ENCODE data around the gene PIGW. TPM values are rescaled to one million over a fixed set of nuclear protein-coding genes. Genes with fewer than 3 reads are reported as not detected.

Gene PIGW
- 1 to 10 TPM; 3.0 to 6.9 (median 4.7) TPM for total RNA-seq

DNA sequence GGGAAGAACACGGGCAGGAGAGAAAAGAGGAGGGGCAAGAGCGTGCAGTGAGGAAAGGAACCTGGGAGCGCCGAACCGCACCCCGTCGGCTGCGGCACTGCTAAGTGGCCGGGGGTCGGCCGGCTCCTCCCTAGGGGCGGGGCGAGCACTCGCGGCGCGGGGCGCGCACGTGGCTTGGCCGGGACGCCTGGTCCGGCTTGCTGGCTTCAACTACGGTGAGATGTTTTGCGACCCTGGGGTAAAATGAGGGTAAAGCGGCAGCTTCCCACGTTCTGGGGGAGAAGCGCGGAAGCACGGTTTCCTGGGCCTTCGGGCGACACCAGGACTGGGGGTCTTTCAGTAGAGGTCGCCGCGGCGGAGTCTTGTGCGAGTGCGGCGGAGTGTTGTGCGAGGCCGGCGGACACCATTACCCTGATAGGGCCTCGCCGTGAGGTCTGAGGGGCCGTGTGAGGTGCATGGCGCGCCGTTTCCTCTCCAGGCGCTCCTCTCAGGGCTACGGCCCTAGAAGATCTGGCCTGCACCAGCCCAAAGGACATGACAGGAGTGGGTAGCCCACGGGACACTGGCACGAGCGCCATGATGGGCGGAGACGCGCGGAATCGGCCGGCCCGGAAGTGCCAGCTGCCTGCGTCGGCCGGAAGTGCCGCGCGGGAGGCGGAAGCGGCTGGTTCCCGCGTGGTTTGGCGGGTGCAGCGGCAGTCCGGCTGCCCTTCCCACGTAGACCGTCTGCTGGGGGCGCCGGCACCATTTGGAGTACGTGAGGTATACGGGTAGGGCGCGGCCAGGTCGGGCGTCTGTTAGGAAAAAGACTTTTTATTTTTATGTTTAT, at the start of gene PIGW, which contains the start of gene MYO19:
TSS of gene PIGW (plus strand) at position 148 of the 829 bp plus-strand sequence. CDS start 2,115 bp downstream, outside the sequence.
TSS of gene MYO19 (minus strand) at position 29 of the 829 bp plus-strand sequence. CDS start 2,330 bp downstream, outside the sequence.
- DNase-seq (peak; percentile 79 to 88), ATAC-seq (peak; percentile 84 to 89)
- Histone ChIP-seq H3K4me1 (peaks cover 11 to 19% of the 10 kb centered on the region in 2 donors), H3K36me3 (peaks cover 0 to 39% of the 10 kb centered on the region in 2 donors), H3K9me3 (no peaks in the 10 kb centered on the region), H3K4me3 (peak within 1 kb of the TSS; percentile 70 to 98 (median 92)), H3K27me3 (no peaks in the 10 kb centered on the region), H3K27ac (peak within 1 kb of the TSS; percentile 91 to 100 (median 99))
- in situ Hi-C loops (cut with MboI; ENCODE audit: low sequenced_read_pairs in 4 of 4) = loop anchor here in 1 of 4 donors (10.0 to 25.0 kb wide), 3 partner anchors 60 to 1077 kb away; partner anchors contain the start of genes AP2B1, DHRS11, PEX12 and SYNRG
- TF ChIP-seq, protein P1, sequence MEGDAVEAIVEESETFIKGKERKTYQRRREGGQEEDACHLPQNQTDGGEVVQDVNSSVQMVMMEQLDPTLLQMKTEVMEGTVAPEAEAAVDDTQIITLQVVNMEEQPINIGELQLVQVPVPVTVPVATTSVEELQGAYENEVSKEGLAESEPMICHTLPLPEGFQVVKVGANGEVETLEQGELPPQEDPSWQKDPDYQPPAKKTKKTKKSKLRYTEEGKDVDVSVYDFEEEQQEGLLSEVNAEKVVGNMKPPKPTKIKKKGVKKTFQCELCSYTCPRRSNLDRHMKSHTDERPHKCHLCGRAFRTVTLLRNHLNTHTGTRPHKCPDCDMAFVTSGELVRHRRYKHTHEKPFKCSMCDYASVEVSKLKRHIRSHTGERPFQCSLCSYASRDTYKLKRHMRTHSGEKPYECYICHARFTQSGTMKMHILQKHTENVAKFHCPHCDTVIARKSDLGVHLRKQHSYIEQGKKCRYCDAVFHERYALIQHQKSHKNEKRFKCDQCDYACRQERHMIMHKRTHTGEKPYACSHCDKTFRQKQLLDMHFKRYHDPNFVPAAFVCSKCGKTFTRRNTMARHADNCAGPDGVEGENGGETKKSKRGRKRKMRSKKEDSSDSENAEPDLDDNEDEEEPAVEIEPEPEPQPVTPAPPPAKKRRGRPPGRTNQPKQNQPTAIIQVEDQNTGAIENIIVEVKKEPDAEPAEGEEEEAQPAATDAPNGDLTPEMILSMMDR (IDR thresholded peaks at IDR 0.05 in 4 of 5, conservative IDR thresholded peaks at IDR 0.05 in 1 of 5) = peak in 1 of 5 experiments; percentile 11
- peak; percentile 83 to 92 for TF ChIP-seq POLR2A (IDR thresholded peaks at IDR 0.05)
- intact Hi-C loops (cut with DNase I; ENCODE audit: low total_unique reads) = loop anchor here (1.0 to 10.0 kb wide), 4 partner anchors 9 to 1390 kb away; partner anchors contain the start of genes AATF, GGNBP2, NLE1 and UNC45B

- TF ChIP-seq POLR2A (IDR thresholded peaks at IDR 0.05) = no peak
- TF ChIP-seq, protein P1 (IDR thresholded peaks at IDR 0.05 in 4 of 5, conservative IDR thresholded peaks at IDR 0.05 in 1 of 5) = no peak
- no peaks in the 10 kb centered on the region for H3K36me3 ChIP-seq
- in situ Hi-C loops (cut with MboI; ENCODE audit: low sequenced_read_pairs in 4 of 4) (loop anchor here in 3 of 4 donors (10.0 to 25.0 kb wide), 2 partner anchors 510 to 523 kb away; no protein-coding TSS in a partner anchor), intact Hi-C loops (cut with DNase I; ENCODE audit: low total_unique reads) (loop anchor here (5.0 to 10.0 kb wide), 2 partner anchors 117 to 680 kb away; partner anchors contain the start of genes MRM1 and TAF15)
- H3K4me1 ChIP-seq = peaks cover 24 to 34% of the 10 kb centered on the region in 2 donors
- DNase-seq (no peak), ATAC-seq (no peak)
- H3K9me3 ChIP-seq = peaks cover 0 to 3% (median 0%) of the 10 kb centered on the region in 3 donors
- H3K27ac ChIP-seq = no peak overlapping the region
- no peak overlapping the region for H3K4me3 ChIP-seq
- H3K27me3 ChIP-seq = peaks cover 0 to 7% (median 3%) of the 10 kb centered on the region in 3 donors
Measured at GRCh38 chr17:36485027-36485426, 49.8 kb upstream of the PIGW start.

- peaks cover 24 to 34% of the 10 kb centered on the region in 2 donors for H3K4me1 ChIP-seq
- in situ Hi-C loops (cut with MboI; ENCODE audit: low sequenced_read_pairs in 4 of 4) (loop anchor here in 3 of 4 donors (10.0 to 25.0 kb wide), 2 partner anchors 511 to 524 kb away; no protein-coding TSS in a partner anchor), intact Hi-C loops (cut with DNase I; ENCODE audit: low total_unique reads) (loop anchor here (1.0 to 10.0 kb wide), 3 partner anchors 48 to 681 kb away; partner anchors contain the start of genes MRM1, MYO19, PIGW and TAF15)
- H3K9me3 ChIP-seq = peaks cover 0 to under 1% (median 0%) of the 10 kb centered on the region in 3 donors
- H3K27ac ChIP-seq = peak overlapping the region; percentile 76 to 91 (median 82)
- no peak for DNase-seq
- TF ChIP-seq, protein P1 (IDR thresholded peaks at IDR 0.05 in 4 of 5, conservative IDR thresholded peaks at IDR 0.05 in 1 of 5) = no peak
- TF ChIP-seq POLR2A (IDR thresholded peaks at IDR 0.05) = no peak
- no peak for ATAC-seq
- H3K36me3 ChIP-seq = no peaks in the 10 kb centered on the region
- H3K27me3 ChIP-seq = peaks cover 0 to 5% (median 3%) of the 10 kb centered on the region in 3 donors
- H3K4me3 ChIP-seq = peak overlapping the region; percentile 80 to 92 (median 86)
Measured at GRCh38 chr17:36485805-36486203, 49.0 kb upstream of the PIGW start.

Data from gastrocnemius medialis (tissue), 4 donors.